ENCODE measurements around the gene COPS6.

COPS6 gene
- 31.2 to 32.1 reads per million in 2 donors for total RNA-seq

DNA sequence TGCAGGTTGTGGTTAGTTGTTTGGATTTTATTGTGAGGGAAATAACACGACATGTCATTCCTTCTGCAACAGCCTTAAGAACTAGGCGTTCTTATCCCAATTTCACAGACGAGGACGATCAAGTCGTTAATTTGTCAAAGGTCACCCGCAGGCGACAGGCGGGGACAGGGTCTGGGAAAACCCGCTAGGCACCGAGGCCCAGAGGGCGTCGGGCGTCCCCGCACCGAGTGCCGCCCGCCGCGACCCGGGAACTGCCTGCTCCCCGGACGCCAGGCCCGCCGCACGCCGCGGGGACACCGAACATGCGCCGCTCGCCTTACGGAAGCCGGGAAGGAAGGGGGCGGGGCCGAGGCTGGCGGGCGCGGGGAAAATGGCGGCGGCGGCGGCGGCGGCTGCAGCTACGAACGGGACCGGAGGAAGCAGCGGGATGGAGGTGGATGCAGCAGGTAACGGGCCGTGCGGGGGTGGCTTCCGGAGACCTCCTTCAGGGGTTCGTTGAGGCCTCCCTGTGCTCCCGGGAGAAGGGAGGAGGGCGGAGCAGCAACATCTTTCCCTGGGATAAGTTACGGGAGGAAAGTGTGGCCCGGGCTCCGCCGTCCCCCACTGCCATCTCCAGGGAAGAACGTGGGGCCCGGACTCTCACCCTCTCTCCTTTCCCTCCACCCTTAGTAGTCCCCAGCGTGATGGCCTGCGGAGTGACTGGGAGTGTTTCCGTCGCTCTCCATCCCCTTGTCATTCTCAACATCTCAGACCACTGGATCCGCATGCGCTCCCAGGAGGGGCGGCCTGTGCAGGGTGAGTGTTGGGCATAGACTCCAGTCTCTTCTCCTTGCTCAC, at the start of gene COPS6:
Gene COPS6, plus strand, starts transcription at position 349 of the 837 bp plus-strand sequence. Its CDS starts 22 bp downstream, at position 371.
- peak; percentile 81 to 89 (median 82) for DNase-seq

DNA sequence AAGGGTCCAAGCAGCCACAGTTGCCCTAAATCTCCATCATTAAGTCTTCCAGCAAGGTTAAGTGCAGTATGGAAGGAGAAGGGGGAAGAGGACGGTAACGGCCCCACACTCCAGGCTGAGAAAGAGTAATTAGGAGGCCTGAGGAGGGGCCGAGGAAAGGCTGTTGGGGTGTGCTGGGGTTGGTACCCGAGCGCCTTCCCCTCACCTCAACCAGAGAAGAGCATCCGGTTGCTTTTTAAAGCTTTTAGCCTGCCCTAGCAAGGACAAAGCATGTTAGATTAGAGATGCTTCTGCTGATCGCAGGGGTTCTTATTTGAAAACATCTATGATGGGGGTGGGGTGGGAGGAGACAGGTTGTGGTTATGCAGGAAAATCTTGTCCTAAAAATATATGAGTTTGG, 48.2 kb upstream of the COPS6 start:
- DNase-seq = no peak

- peak in 1 of 5 experiments; percentile 37 for DNase-seq
Observed at GRCh38 chr7:100044718-100045117, 44.1 kb upstream of the COPS6 start.

- peak in 1 of 5 experiments; percentile 26 for DNase-seq
Observed at GRCh38 chr7:100048680-100049079, 40.1 kb upstream of the COPS6 start.

- peak; percentile 58 to 79 (median 71) for DNase-seq
Observed at GRCh38 chr7:100049441-100050291, 39.1 kb upstream of the COPS6 start, which contains the start of gene ZSCAN21. TSS of gene ZSCAN21 (plus strand) at chr7:100049774. CDS start at chr7:100057007, 7,233 bp downstream.

DNA sequence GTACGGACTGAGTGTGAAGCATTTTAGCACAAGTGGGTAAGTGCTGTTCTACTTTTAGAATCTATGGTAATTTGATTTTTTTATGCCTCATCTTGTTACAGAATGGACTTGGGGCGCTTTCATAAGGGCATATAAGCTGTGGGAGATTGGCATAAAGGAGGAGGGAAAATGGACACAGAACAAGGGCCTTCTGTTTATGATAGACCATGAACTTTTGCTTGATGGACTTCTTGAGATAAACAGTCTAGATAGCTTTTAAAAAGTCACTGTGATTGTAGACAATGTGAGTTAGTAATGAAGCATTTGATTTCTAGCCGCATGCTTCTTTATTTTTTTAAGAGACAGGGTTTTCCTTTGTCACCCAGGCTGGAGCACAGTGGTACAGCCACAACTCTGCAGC, 37.2 kb upstream of the COPS6 start:
- DNase-seq = no peak

GRCh38 chr7:100053215-100053614, 35.6 kb upstream of the COPS6 start:
- DNase-seq = peak in 2 of 5 experiments; percentile 12 to 46

DNA sequence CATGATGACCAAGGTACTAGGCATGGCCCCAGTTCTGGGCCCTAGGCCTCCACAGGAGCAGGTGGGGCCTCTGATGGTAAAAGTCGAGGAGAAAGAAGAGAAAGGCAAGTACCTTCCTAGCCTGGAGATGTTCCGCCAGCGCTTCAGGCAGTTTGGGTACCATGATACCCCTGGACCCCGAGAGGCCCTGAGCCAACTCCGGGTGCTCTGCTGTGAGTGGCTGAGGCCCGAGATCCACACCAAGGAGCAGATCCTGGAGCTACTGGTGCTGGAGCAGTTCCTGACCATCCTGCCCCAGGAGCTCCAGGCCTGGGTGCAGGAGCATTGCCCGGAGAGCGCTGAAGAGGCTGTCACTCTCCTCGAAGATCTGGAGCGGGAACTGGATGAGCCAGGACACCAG, 31.8 kb upstream of the COPS6 start:
- DNase-seq = no peak

DNA sequence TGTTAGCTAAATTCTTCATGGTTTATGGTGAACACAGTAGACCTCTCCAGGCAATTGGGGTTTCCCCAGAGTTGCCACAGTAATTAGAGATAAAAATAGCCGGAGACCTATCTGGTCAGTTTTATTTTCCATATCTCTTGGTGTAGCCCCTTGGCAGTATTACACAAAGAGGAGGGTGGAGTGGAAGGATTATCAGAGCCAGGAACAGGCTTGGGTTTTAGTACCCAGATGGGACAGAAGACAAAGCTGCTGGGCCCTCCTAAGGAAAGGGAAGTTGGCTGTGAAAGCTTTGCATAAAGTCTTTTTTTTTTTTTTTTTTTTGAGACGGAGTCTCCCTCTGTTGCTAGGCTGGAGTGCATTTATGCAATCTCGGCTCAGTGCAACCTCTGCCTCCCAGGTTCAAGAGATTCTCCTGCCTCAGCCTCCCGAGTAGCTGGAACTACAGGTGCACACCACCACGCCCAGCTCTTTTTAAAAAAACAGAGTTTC, 29.5 kb upstream of the COPS6 start:
- DNase-seq = no peak

DNA sequence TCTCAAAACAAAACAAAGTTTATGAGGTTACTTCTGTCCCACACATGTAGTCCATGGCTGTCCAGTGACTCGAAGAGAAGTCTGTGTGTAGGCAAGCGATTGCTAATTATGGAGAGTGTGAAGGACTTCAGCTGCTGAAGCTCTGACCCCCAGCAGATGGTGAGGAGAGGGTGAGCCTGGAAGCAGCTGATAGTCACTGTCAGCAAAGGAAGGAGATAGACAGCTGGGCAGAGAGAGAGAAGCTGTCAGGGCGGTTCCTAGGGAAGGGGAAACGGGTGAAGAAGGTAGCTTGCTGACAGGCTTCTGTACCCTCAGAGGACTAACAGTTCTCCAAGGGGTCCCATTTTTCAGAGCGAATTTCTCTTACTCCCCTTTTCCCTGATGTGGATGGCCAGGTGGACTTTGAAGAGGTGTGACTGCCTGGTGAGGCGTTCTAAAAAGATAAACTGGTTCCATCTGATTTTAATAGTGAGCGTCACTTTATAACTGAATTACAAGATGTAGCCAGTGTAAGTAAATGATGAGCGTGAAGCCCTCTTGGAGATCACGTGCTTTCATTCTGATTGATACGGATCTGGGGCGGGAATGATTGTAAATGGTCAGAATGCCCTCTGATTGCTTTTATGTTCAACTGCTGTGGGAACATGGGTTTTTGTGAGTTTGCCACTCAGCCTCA, 27.1 kb upstream of the COPS6 start:
- DNase-seq = no peak

- DNase-seq = no peak
Observed at GRCh38 chr7:100063376-100063775, 25.4 kb upstream of the COPS6 start.

DNA sequence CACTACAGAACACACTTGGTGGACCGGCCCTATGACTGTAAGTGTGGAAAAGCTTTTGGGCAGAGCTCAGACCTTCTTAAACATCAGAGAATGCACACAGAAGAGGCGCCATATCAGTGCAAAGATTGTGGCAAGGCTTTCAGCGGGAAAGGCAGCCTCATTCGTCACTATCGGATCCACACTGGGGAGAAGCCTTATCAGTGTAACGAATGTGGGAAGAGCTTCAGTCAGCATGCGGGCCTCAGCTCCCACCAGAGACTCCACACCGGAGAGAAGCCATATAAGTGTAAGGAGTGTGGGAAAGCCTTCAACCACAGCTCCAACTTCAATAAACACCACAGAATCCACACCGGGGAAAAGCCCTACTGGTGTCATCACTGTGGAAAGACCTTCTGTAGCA, 24.6 kb upstream of the COPS6 start:
- no peak for DNase-seq

DNA sequence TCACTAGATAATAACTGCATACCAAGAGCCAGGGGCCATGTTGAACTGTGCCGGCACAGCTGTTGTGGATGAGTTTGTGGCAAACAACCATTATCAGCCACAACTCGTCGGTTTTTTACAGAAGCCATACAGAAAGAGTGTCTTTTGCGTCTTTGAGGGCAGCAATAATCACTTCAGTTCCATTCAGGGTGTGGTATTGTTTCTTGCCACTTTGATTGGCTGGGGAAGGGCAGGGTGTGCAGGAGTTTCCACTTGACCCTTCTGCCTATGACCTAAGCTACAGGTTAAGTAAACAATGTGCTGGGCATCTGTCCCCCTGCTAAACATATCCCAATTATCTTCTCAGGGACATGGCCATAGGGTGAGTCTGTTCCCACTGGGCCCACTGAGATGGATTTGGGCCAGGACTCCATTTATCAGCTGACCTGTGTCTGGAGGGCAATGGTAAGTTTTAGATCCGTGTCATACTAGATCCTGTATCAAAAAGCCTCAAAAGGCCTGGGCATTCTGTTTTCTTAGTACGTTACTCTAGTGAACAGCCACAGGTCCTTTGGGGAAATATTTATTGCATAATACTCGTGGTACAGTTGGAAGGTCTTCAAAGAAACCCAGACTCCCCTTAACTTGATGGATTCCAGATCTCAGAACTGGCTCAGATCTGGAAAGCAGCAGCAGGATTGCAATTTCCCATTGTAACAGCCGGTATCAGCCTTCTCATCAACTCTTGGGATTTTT, 23.1 kb upstream of the COPS6 start:
- DNase-seq = no peak

DNA sequence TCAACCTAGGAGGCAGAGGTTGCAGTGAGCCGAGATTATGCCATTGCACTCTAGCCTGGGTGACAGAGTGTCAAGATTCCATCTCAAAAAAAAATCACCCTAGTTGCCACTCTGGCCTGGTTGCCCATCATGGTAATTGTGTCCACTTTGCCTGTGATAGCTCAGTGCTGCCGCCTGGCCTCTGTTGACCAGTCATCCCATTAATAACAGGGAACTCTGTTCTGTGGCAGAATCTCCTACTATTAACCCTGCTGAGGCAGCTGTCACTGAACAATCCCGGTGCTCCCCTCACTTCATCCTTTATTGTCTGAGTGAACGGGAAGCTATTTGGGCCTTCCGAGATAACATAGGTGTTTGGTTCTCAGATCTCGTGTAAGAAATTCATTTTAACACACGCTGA, 21.8 kb upstream of the COPS6 start:
- no peak for DNase-seq

DNA sequence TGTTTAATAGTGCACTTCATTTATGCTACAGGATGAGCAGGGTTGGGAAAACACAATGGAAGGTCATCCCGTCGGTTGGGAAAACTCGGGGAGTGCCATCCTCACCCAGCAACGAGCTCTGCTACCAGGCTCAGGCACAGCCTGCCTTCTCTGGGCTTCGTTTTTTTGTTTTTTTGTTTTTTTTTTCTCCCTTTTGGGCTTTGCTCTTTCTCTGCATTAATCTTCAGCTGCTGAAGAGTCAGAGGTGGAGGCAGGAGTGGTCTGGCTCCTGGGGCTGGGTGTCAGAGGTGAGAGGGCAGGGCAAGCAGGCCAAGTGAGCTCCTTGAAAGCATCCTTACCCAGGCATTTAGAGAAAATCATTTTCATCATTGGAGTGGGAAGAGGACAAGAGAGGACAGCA, 18.8 kb upstream of the COPS6 start:
- no peak for DNase-seq

DNA sequence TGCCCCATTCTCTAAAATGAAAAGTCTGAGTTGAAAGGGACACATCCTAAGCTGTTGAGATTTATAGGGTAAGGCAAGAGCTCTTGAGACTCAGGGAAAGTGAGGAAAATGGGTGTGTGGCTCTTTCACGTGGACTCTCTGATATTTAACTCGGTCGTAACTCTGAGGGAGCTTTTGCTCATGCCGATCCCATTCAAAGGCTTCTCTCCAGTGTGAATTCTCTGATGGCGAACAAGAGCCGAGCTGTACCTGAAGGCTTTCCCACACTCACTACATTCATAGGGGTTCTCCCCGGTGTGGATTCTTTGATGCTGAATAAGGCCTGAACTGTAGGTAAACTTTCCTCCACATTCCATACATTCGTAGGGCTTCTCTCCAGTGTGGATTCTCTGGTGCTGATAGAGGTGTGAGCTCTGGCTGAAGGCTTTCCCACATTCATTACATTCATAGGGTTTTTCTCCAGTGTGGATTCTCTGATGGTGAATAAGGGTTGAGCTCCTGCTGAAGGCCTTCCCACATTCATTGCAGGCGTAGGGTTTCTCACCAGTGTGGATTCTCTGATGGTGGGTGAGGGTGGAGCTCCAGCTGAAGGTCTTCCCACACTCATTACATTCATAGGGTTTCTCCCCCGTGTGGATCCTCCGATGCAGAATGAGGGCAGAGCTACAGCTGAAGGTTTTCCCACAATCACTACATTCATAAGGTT, 17.6 kb upstream of the COPS6 start:
- DNase-seq = no peak

DNA sequence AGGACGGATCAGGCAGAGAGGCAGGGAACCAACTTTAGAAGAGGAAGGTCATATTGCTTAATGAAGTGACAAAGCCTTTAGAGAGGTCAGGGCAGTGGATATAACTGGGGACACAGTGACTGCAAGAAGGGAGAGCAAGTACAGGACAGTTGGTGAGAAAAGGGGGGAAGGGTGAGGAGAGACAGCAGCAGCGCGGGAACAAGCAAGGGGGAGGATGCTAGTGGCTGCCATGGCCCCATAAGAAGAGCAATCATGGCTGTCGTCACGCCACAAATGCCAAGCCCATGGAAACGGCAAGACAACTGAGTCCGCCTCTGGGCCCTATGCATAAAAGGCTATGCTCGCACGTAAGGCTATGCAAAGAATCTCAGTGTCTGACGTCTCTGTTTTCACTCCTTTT, 16.3 kb upstream of the COPS6 start:
- no peak for DNase-seq

GRCh38 chr7:100074841-100075240, 13.9 kb upstream of the COPS6 start:
- DNase-seq = no peak

DNA sequence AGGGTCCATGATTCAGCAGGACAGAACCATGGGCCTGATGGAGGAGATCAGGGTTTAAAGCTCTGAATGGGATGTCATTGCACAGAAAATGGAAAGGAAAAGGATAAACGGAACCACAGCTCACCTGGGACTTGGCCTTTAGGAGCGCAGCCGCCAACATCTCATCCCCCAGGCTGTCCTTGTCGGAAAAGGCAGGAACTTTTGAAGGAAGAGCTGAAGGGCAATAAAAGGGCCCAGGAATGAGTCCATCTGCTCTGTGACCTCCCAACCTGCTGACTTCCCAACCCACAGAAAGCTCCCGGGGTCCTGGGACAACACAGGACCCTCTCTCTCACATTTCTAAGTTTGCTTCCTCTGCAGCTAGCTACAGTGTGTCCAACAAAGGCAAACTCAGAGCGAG, 13.4 kb upstream of the COPS6 start:
- DNase-seq = no peak

- no peak for DNase-seq
Observed at GRCh38 chr7:100077205-100077604, 11.6 kb upstream of the COPS6 start.

DNA sequence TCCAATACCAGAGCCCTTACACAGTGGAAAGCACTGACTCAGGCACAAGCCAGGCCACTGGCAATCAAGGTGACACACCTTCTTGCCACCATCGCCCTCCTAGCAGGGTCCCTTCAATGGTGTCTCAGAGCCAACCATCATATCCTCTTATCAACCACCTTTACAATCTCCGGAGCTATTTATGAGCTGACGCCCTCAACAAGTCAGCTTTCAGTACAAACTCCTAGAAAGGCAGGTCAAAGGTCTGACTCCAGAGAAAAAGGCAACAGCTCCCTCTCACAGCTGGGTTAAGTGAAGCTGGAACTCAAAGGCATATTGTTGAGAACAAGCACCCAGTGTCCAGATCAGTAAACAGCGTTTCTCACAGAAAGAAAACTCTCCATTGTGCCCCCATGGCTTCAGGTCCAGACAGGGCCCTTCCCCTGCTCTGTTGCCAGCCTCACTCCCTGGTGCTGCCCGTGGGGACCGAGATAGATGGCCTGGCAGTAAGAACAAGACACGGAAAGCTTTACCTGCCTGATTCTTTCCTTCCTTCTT, 9.7 kb upstream of the COPS6 start:
- DNase-seq = no peak
